Osteocyte (in vitro differentiated cells): ENCODE measurements around the gene PDE4A. TPM values are rescaled to one million over a fixed set of nuclear protein-coding genes. Genes with fewer than 3 reads are reported as not detected.

ENCODE experiments used
- DNase-seq: peaks from one replicate; pipeline ENCODE4 v3.0.0; 2021; ENCODE audit warnings: mixed read lengths; ENCODE audit not compliant: unreplicated experiment; ENCODE audit errors: extremely low spot score
- H3K27ac Mint-ChIP-seq: one replicate; pipeline ENCODE4 v1.8.0; 2021; ENCODE audit warnings: mild to moderate bottlenecking, mixed read lengths; ENCODE audit not compliant: unreplicated experiment
- H3K27me3 Mint-ChIP-seq: one replicate; pipeline ENCODE4 v1.8.0; 2021; ENCODE audit warnings: mixed read lengths; ENCODE audit not compliant: unreplicated experiment
- H3K36me3 Mint-ChIP-seq: one replicate; pipeline ENCODE4 v1.8.0; 2021; ENCODE audit warnings: mixed read lengths; ENCODE audit not compliant: unreplicated experiment
- H3K4me1 Mint-ChIP-seq: one replicate; pipeline ENCODE4 v1.8.0; 2021; ENCODE audit warnings: mixed read lengths; ENCODE audit not compliant: unreplicated experiment
- H3K4me3 Mint-ChIP-seq: one replicate; pipeline ENCODE4 v1.8.0; 2021; ENCODE audit warnings: mild to moderate bottlenecking, moderate library complexity, mixed read lengths; ENCODE audit not compliant: unreplicated experiment
- H3K9me3 Mint-ChIP-seq: one replicate; pipeline ENCODE4 v1.8.0; 2021; ENCODE audit warnings: mixed read lengths; ENCODE audit not compliant: unreplicated experiment
- CTCF ChIP-seq: fragments of 200-600 bp; sonication (generic); IDR thresholded peaks from 2 replicates; pipeline ENCODE4 v1.5.0; 2021; ENCODE audit warnings: antibody characterized with exemption, mild to moderate bottlenecking, moderate library complexity
- microRNA-seq: library from miRNA; unstranded; fragments of <30 nt; microRNA quantifications from one replicate; pipeline ENCODE4 v1.1.0, GENCODE V29; 2020; ENCODE audit not compliant: unreplicated experiment
- total RNA-seq: library from RNA; stranded (reverse); gene quantifications from 2 replicates; pipeline ENCODE4 v1.2.1, GENCODE V29; 2021

The PDE4A gene
- total RNA-seq, 1 donor from 2014 or later = 12.7 TPM

GRCh38 chr19:10517760-10518443 lies 97.6 kb downstream of the PDE4A start:
- Mint-ChIP-seq H3K4me3 (peak overlapping the region; percentile 68), H3K27me3 (no peaks in the 10 kb centered on the region), H3K36me3 (peaks cover 2% of the 10 kb centered on the region), H3K27ac (peak overlapping the region; percentile 5), H3K9me3 (no peaks in the 10 kb centered on the region), H3K4me1 (peaks cover 32% of the 10 kb centered on the region)
- DNase-seq = peak; percentile 85
- TF ChIP-seq CTCF = no peak

GRCh38 chr19:10518444-10519361 lies 98.4 kb downstream of the PDE4A start:
- Mint-ChIP-seq H3K4me3 (peak overlapping the region; percentile 68), H3K9me3 (no peaks in the 10 kb centered on the region), H3K36me3 (no peaks in the 10 kb centered on the region), H3K4me1 (peaks cover 32% of the 10 kb centered on the region), H3K27me3 (no peaks in the 10 kb centered on the region), H3K27ac (no peak overlapping the region)
- no peak for DNase-seq
- no peak for TF ChIP-seq CTCF

Small RNA genes within 50 kb of the gene (microRNA-seq; reads per million reads assigned to microRNA genes)
- not detected for gene MIR1181

Other genes with a start within 250 kb of the PDE4A start
- gene DNMT1, start 225.6 kb upstream of the PDE4A start, total RNA-seq = 82.3 and 87.2 TPM in 2 replicates
- 21.8 and 23.6 TPM in 2 replicates for gene S1PR2, start 189.2 kb upstream of the PDE4A start, total RNA-seq
- 53.4 and 57.0 TPM in 2 replicates for gene MRPL4, start 168.3 kb upstream of the PDE4A start, total RNA-seq
- 31.8 and 35.5 TPM in 2 replicates for gene ICAM1, start 149.4 kb upstream of the PDE4A start, total RNA-seq
- gene ICAM4, start 133.6 kb upstream of the PDE4A start, total RNA-seq = not detected in 2 replicates
- 1.7 and 2.0 TPM in 2 replicates for gene ICAM5, start 130.6 kb upstream of the PDE4A start, total RNA-seq
- 6.8 and 7.6 TPM in 2 replicates for gene ZGLP1, start 110.7 kb upstream of the PDE4A start, total RNA-seq
- 21.5 and 27.4 TPM in 2 replicates for gene FDX2, start 104.5 kb upstream of the PDE4A start, total RNA-seq
- 36.8 and 45.8 TPM in 2 replicates for gene RAVER1, start 87.0 kb upstream of the PDE4A start, total RNA-seq
- gene ICAM3, start 80.9 kb upstream of the PDE4A start, total RNA-seq = 7.2 and 9.8 TPM in 2 replicates
- 117 and 136 TPM in 2 replicates for gene TYK2, start 40.0 kb upstream of the PDE4A start, total RNA-seq
- 143 and 148 TPM in 2 replicates for gene CDC37, start 17.0 kb upstream of the PDE4A start, total RNA-seq
- gene KEAP1, start 82.8 kb downstream of the PDE4A start, total RNA-seq = 80.1 and 80.9 TPM in 2 replicates
- gene S1PR5, start 96.9 kb downstream of the PDE4A start, total RNA-seq = 0.83 and 1.8 TPM in 2 replicates
- gene ATG4D, start 123.4 kb downstream of the PDE4A start, total RNA-seq = 28.7 and 30.9 TPM in 2 replicates
- 29.0 and 29.3 TPM in 2 replicates for gene KRI1, start 145.5 kb downstream of the PDE4A start, total RNA-seq
- 9.4 and 13.0 TPM in 2 replicates for gene CDKN2D, start 148.4 kb downstream of the PDE4A start, total RNA-seq
- not detected in 2 replicates for gene AP1M2, start 166.8 kb downstream of the PDE4A start, total RNA-seq
- 225 and 233 TPM in 2 replicates for gene SLC44A2, start 205.0 kb downstream of the PDE4A start, total RNA-seq
- gene ILF3, start 233.8 kb downstream of the PDE4A start, total RNA-seq = 223 and 231 TPM in 2 replicates